IMR-90 (cell line): ENCODE measurements around the gene RET. TPM values are rescaled to one million over a fixed set of nuclear protein-coding genes. Genes with fewer than 3 reads are reported as not detected.

Experiments used
- ATAC-seq: fragments of 200-7000 bp; cut with Tn5 transposase; 2 replicates; pipeline ENCODE4 v1.9.1; 2020; ENCODE audit warnings: low read depth, mild to moderate bottlenecking, moderate library complexity
- BruUV-seq: library from RNA; stranded (reverse); fragments of 400-500 nt; replicated peaks from 2 replicates; lab custom pipeline; 2021; lab: Mats Ljungman, UMichigan
- CTCF ChIA-PET: fragments of 300-600 bp; formaldehyde crosslinking; extraction: SDS; loops from one replicate; lab custom pipeline; 2021; ENCODE audit warnings: antibody characterized with exemption; lab: Yijun Ruan, JAX
- POLR2A ChIA-PET: fragments of 300-600 bp; sonication (Branson Sonifier 250); formaldehyde crosslinking; loops from one replicate; lab custom pipeline; 2022; ENCODE audit warnings: antibody characterized with exemption; ENCODE audit not compliant: unreplicated experiment; lab: Charles Lee
- DNase-seq: peaks from one replicate; pipeline ENCODE4 v3.0.0; 2013
- H2AFZ ChIP-seq: replicated peaks from 2 replicates; pipeline ENCODE3; 2013; ENCODE audit warnings: low read length, mild to moderate bottlenecking; ENCODE audit not compliant: poor library complexity
- H2AK5ac ChIP-seq: 2 replicates; pipeline ENCODE4 v1.6.1; 2013; ENCODE audit warnings: low read depth, low read length, inconsistent platforms
- H2AK9ac ChIP-seq: replicated peaks from 2 replicates; pipeline ENCODE3; 2013; ENCODE audit warnings: mild to moderate bottlenecking, low read depth, low read length, moderate library complexity; ENCODE audit not compliant: poor library complexity
- H2BK120ac ChIP-seq: 2 replicates; pipeline ENCODE4 v1.6.1; 2013; ENCODE audit warnings: low read depth, low read length, inconsistent platforms
- H2BK15ac ChIP-seq: 3 replicates; pipeline ENCODE4 v1.6.1; 2013; ENCODE audit warnings: low read depth, low read length, inconsistent platforms
- H2BK20ac ChIP-seq: 2 replicates; pipeline ENCODE4 v1.6.1; 2013; ENCODE audit warnings: low read depth, mild to moderate bottlenecking, inconsistent platforms, low read length, moderate library complexity
- H2BK5ac ChIP-seq: 2 replicates; pipeline ENCODE4 v1.6.1; 2013; ENCODE audit warnings: mild to moderate bottlenecking, low read depth, low read length, inconsistent platforms; ENCODE audit not compliant: poor library complexity, severe bottlenecking
- H3K14ac ChIP-seq: replicated peaks from 2 replicates; pipeline ENCODE4 v1.6.1; 2013; ENCODE audit warnings: low read depth, low read length, inconsistent platforms
- H3K18ac ChIP-seq: 2 replicates; pipeline ENCODE4 v1.6.1; 2013; ENCODE audit warnings: low read depth, low read length, control low read depth
- H3K23ac ChIP-seq: 2 replicates; pipeline ENCODE4 v1.6.1; 2013; ENCODE audit warnings: low read depth, low read length, inconsistent platforms
- H3K27ac ChIP-seq: 2 replicates; pipeline ENCODE4 v1.5.1; 2013; ENCODE audit warnings: mild to moderate bottlenecking, control low read depth, low read length; ENCODE audit not compliant: insufficient read depth
- H3K27me3 ChIP-seq: 2 replicates; pipeline ENCODE4 v1.6.1; 2013; ENCODE audit warnings: low read length; ENCODE audit not compliant: control insufficient read depth, insufficient read depth
- H3K36me3 ChIP-seq: 2 replicates; pipeline ENCODE4 v1.6.1; 2013; ENCODE audit warnings: low read length, mixed read lengths; ENCODE audit not compliant: control insufficient read depth, insufficient read depth
- H3K4ac ChIP-seq: 2 replicates; pipeline ENCODE4 v1.6.1; 2013; ENCODE audit warnings: low read depth, low read length, inconsistent platforms
- H3K4me1 ChIP-seq: 2 replicates; pipeline ENCODE4 v1.6.1; 2013; ENCODE audit warnings: low read length, mixed read lengths; ENCODE audit not compliant: control insufficient read depth, insufficient read depth
- H3K4me2 ChIP-seq: 2 replicates; pipeline ENCODE4 v1.6.1; 2013; ENCODE audit warnings: low read depth, mild to moderate bottlenecking, control low read depth, low read length, moderate library complexity
- H3K4me3 ChIP-seq: 2 replicates; pipeline ENCODE4 v1.5.1; 2013; ENCODE audit warnings: low read depth, mild to moderate bottlenecking, control low read depth, low read length, moderate library complexity; ENCODE audit not compliant: insufficient read depth
- H3K56ac ChIP-seq: 2 replicates; pipeline ENCODE4 v1.6.1; 2013; ENCODE audit warnings: low read length, inconsistent platforms; ENCODE audit not compliant: insufficient read depth; ENCODE audit errors: extremely low read depth
- H3K79me1 ChIP-seq, 2 experiments: 2 replicates each; pipeline ENCODE4 v1.6.1; 2013; ENCODE audit warnings: low read length in 2 of 2, inconsistent platforms in 1 of 2, low read depth in 1 of 2
- H3K9ac ChIP-seq: 2 replicates; pipeline ENCODE4 v1.6.1; 2013; ENCODE audit warnings: low read depth, low read length, control low read depth
- H3K9me1 ChIP-seq: 2 replicates; pipeline ENCODE4 v1.6.1; 2013; ENCODE audit warnings: low read length, inconsistent platforms; ENCODE audit not compliant: insufficient read depth
- H3K9me3 ChIP-seq: 2 replicates; pipeline ENCODE4 v1.6.1; 2013; ENCODE audit warnings: low read length; ENCODE audit not compliant: control insufficient read depth, insufficient read depth
- H4K20me1 ChIP-seq: 2 replicates; pipeline ENCODE4 v1.6.1; 2013; ENCODE audit warnings: low read length, inconsistent platforms; ENCODE audit not compliant: insufficient read depth
- H4K5ac ChIP-seq: 2 replicates; pipeline ENCODE4 v1.6.1; 2013; ENCODE audit warnings: mild to moderate bottlenecking, low read depth, low read length, control low read depth
- H4K8ac ChIP-seq, 2 experiments: 2 replicates each; pipeline ENCODE4 v1.6.1; 2013; ENCODE audit warnings: low read depth in 2 of 2, low read length in 2 of 2, control low read depth in 1 of 2, inconsistent platforms in 1 of 2
- H4K91ac ChIP-seq: 2 replicates; pipeline ENCODE4 v1.6.1; 2013; ENCODE audit warnings: low read depth, low read length, inconsistent platforms; ENCODE audit not compliant: insufficient read depth
- BHLHE40 ChIP-seq: fragments of 150-350 bp; IDR thresholded peaks from 2 replicates; pipeline ENCODE4 v1.6.1; 2016; ENCODE audit warnings: mild to moderate bottlenecking, low read depth, low read length
- CHD1 ChIP-seq: IDR thresholded peaks from 2 replicates; pipeline ENCODE4 v1.6.1; 2012; ENCODE audit warnings: low read depth, low read length, improper control_type of control experiment
- CTCF ChIP-seq: conservative IDR thresholded peaks from 2 replicates; pipeline ENCODE4 v1.5.1; 2012; ENCODE audit warnings: mild to moderate bottlenecking, low read depth, low read length, improper control_type of control experiment
- ELK1 ChIP-seq: fragments of 150-350 bp; IDR thresholded peaks from 2 replicates; pipeline ENCODE4 v1.6.1; 2016; ENCODE audit warnings: low read depth, mild to moderate bottlenecking, low read length, moderate library complexity, borderline replicate concordance
- FOS ChIP-seq: fragments of 150-350 bp; IDR thresholded peaks from 2 replicates; pipeline ENCODE4 v1.6.1; 2016; ENCODE audit warnings: low read depth, low read length
- MAFK ChIP-seq: IDR thresholded peaks from 2 replicates; pipeline ENCODE4 v1.6.1; 2012; ENCODE audit warnings: low read depth, low read length, improper control_type of control experiment
- MAZ ChIP-seq: IDR thresholded peaks from 2 replicates; pipeline ENCODE4 v1.6.1; 2012; ENCODE audit warnings: low read depth, mild to moderate bottlenecking, low read length, improper control_type of control experiment, moderate library complexity, borderline replicate concordance
- MXI1 ChIP-seq: IDR thresholded peaks from 2 replicates; pipeline ENCODE4 v1.6.1; 2012; ENCODE audit warnings: low read depth, mild to moderate bottlenecking, low read length, moderate library complexity, borderline replicate concordance
- NFE2L2 ChIP-seq: fragments of 150-350 bp; IDR thresholded peaks from 2 replicates; pipeline ENCODE4 v1.6.1; 2016; ENCODE audit warnings: low read depth, mild to moderate bottlenecking, low read length
- POLR2A ChIP-seq: IDR thresholded peaks from 2 replicates; pipeline ENCODE4 v1.6.1; 2012; ENCODE audit warnings: mild to moderate bottlenecking, low read depth, low read length
- RCOR1 ChIP-seq: IDR thresholded peaks from 2 replicates; pipeline ENCODE4 v1.6.1; 2012; ENCODE audit warnings: mild to moderate bottlenecking, low read length, improper control_type of control experiment; ENCODE audit not compliant: insufficient replicate concordance
- SMC3 ChIP-seq: fragments of 150-350 bp; IDR thresholded peaks from 2 replicates; pipeline ENCODE4 v1.6.1; 2016; ENCODE audit warnings: low read depth, mild to moderate bottlenecking, antibody characterized with exemption, low read length, moderate library complexity
- USF2 ChIP-seq: fragments of 150-350 bp; IDR thresholded peaks from 2 replicates; pipeline ENCODE4 v1.6.1; 2017; ENCODE audit warnings: mild to moderate bottlenecking, antibody characterized with exemption, low read length, low read depth
- WGBS, 2 experiments: methylation state at CpG; one replicate each; pipeline versions ENCODE4 v1.1.5 to v1.1.7; 2013; ENCODE audit warnings: missing lambda C conversion rate in 2 of 2; ENCODE audit not compliant: insufficient read length in 1 of 2; ENCODE audit errors: extremely low coverage in 2 of 2; 5-methylcytosine and 5-hydroxymethylcytosine counted together
- dilution Hi-C: fragments of 300-500 bp; cut with HindIII; formaldehyde crosslinking; loops from one replicate; pipeline ENCODE4 v1.14.3; 2018; ENCODE audit warnings: low sequenced_read_pairs; ENCODE audit not compliant: unreplicated experiment
- in situ Hi-C: fragments of 300-500 bp; cut with MboI; formaldehyde crosslinking; loops from 3 replicates; pipeline ENCODE4 v1.14.3; 2019; ENCODE audit warnings: low sequenced_read_pairs, inconsistent platforms, mixed read lengths
- intact Hi-C: fragments of 100-400 bp; cut with micrococcal nuclease; formaldehyde crosslinking; loops from 2 replicates; pipeline ENCODE4 v1.10.0; 2022
- polyA plus RNA-seq, 3 experiments: library from polyadenylated mRNA; depleted of rRNA; stranded (reverse); fragments of >200 nt; gene quantifications; 2 replicates each; pipeline ENCODE4 v1.2.3, GENCODE V29; 2012; ENCODE audit warnings: low replicate concordance in 1 of 3
- total RNA-seq: library from RNA; depleted of rRNA; stranded (reverse); fragments of >200 nt; gene quantifications from 2 replicates; pipeline ENCODE4 v1.2.3, GENCODE V29; 2012

The RET gene
- total and polyA plus RNA-seq, 2 of the 4 experiments (the other 2 are of a cell fraction), result 0.10 to 0.18 TPM

- TF ChIP-seq MAFK, result no peak
- no peak for TF ChIP-seq MAZ
Observed at GRCh38 chr10:43111101-43111500, 34.2 kb downstream of the RET start (continued).

GRCh38 chr10:43111921-43112607, 35.2 kb downstream of the RET start:
- ATAC-seq (no peak), DNase-seq (no peak)
- H4K20me1 ChIP-seq, result no peaks in the 10 kb centered on the region
- no peak overlapping the region for H3K4ac ChIP-seq
- H3K23ac ChIP-seq, result no peak overlapping the region
- H2AK9ac ChIP-seq, result no peak overlapping the region
- H3K18ac ChIP-seq, result no peak overlapping the region
- H3K9me1 ChIP-seq, result no peaks in the 10 kb centered on the region
- 91% methylated on average over 7 of the region's 17 CpGs; no CpG with 5 or more reads in 1 of the 2 experiments for WGBS, 2 experiments
- ChIA-PET POLR2A (no interaction called here), CTCF (no interaction called here)
- no peak overlapping the region for H2AFZ ChIP-seq
- no peak overlapping the region for H2AK5ac ChIP-seq
- H4K8ac ChIP-seq, result no peak overlapping the region
- no peak overlapping the region for H4K5ac ChIP-seq
- peaks cover 10% of the 10 kb centered on the region for H3K4me1 ChIP-seq
- H3K56ac ChIP-seq, result no peak overlapping the region
- no peak overlapping the region for H2BK20ac ChIP-seq
- no peaks in the 10 kb centered on the region for H3K9me3 ChIP-seq
- no peak overlapping the region for H2BK120ac ChIP-seq
- intact Hi-C loops, result loop anchor here (2.0 kb wide), 1 partner anchor 351 kb away; no protein-coding TSS in a partner anchor
- H3K36me3 ChIP-seq, result no peaks in the 10 kb centered on the region
- dilution Hi-C loops, result no loop called here
- H4K91ac ChIP-seq, result no peak overlapping the region
- H3K4me2 ChIP-seq, result no peak overlapping the region
- no peak overlapping the region for H2BK15ac ChIP-seq
- H3K79me1 ChIP-seq, result no peaks in the 10 kb centered on the region
- no peak overlapping the region for H3K14ac ChIP-seq
- in situ Hi-C loops, result no loop called here
- H3K27me3 ChIP-seq, result peaks cover 6% of the 10 kb centered on the region; the same call in 1 of the 2 replicates
- H3K9ac ChIP-seq, result no peak overlapping the region
- BruUV-seq, result no TSS peak
- H2BK5ac ChIP-seq, result no peak overlapping the region
- no peak overlapping the region for H3K4me3 ChIP-seq
- no peak overlapping the region for H3K27ac ChIP-seq
- TF ChIP-seq POLR2A (no peak), ELK1 (no peak), MAZ (no peak), NFE2L2 (no peak), RCOR1 (no peak), USF2 (no peak), MXI1 (no peak), FOS (no peak), CHD1 (no peak), BHLHE40 (no peak), SMC3 (no peak), CTCF (no peak), MAFK (no peak)
